OCI-LY7 (cell line): ENCODE data around the gene FCN1. TPM values are rescaled to one million over a fixed set of nuclear protein-coding genes. Genes with fewer than 3 reads are reported as not detected.

Experiments used
- BruUV-seq: library from RNA; stranded (reverse); fragments of 400-500 nt; replicated peaks from 2 replicates; lab custom pipeline; 2021; lab: Mats Ljungman, UMichigan
- CTCF ChIA-PET: fragments of 300-600 bp; sonication (Branson Sonifier 250); formaldehyde crosslinking; loops from one replicate; lab custom pipeline; 2022; ENCODE audit warnings: antibody characterized with exemption; ENCODE audit not compliant: unreplicated experiment; lab: Charles Lee
- POLR2A ChIA-PET: fragments of 300-600 bp; sonication (Branson Sonifier 250); formaldehyde crosslinking; loops from one replicate; lab custom pipeline; 2022; ENCODE audit warnings: antibody characterized with exemption; lab: Charles Lee
- DNase-seq: peaks from one replicate; pipeline ENCODE4 v3.0.0-alpha.2; 2015; ENCODE audit warnings: low spot score
- H2AFZ ChIP-seq: fragments of 200-600 bp; sonication (generic), shearing (Covaris generic); 2 replicates; pipeline ENCODE4 v1.6.1; 2014; ENCODE audit warnings: mild to moderate bottlenecking, antibody characterized with exemption, low read length, moderate library complexity
- H3K27ac ChIP-seq: fragments of 200-600 bp; sonication (generic); 2 replicates; pipeline ENCODE4 v1.5.1; 2014; ENCODE audit warnings: mixed run types, low read depth, mild to moderate bottlenecking, moderate library complexity, low read length, inconsistent platforms; ENCODE audit not compliant: poor library complexity, severe bottlenecking
- H3K36me3 ChIP-seq: fragments of 200-600 bp; sonication (generic); 2 replicates; pipeline ENCODE4 v1.6.1; 2014; ENCODE audit warnings: mild to moderate bottlenecking, antibody characterized with exemption, low read length, moderate library complexity, mixed read lengths; ENCODE audit not compliant: insufficient read depth
- H3K4me1 ChIP-seq: fragments of 200-600 bp; sonication (generic); 2 replicates; pipeline ENCODE4 v1.5.1; 2014; ENCODE audit warnings: mild to moderate bottlenecking, low read length; ENCODE audit not compliant: insufficient read depth, poor library complexity, severe bottlenecking
- H3K4me2 ChIP-seq: fragments of 200-600 bp; sonication (generic); 2 replicates; pipeline ENCODE4 v1.6.1; 2014; ENCODE audit warnings: mild to moderate bottlenecking, low read length
- H3K4me3 ChIP-seq: fragments of 200-600 bp; sonication (generic); 2 replicates; pipeline ENCODE4 v1.5.1; 2014; ENCODE audit warnings: mild to moderate bottlenecking, low read depth, low read length; ENCODE audit not compliant: poor library complexity, severe bottlenecking
- H3K79me2 ChIP-seq: fragments of 200-600 bp; sonication (generic); 2 replicates; pipeline ENCODE4 v1.6.1; 2016; ENCODE audit warnings: low read depth, mild to moderate bottlenecking, low read length, moderate library complexity, mixed read lengths; ENCODE audit not compliant: insufficient read depth
- H3K9me2 ChIP-seq: fragments of 200-600 bp; sonication (generic); 2 replicates; pipeline ENCODE4 v1.6.1; 2016; ENCODE audit warnings: mild to moderate bottlenecking, low read length, mixed read lengths; ENCODE audit not compliant: insufficient read depth
- H3K9me3 ChIP-seq: fragments of 200-600 bp; sonication (generic); 2 replicates; pipeline ENCODE4 v1.6.1; 2014; ENCODE audit warnings: mild to moderate bottlenecking, mixed run types, low read length, mixed read lengths
- H4K20me1 ChIP-seq: fragments of 200-600 bp; sonication (generic); 2 replicates; pipeline ENCODE4 v1.6.1; 2014; ENCODE audit warnings: mild to moderate bottlenecking, antibody characterized with exemption, low read length, moderate library complexity, mixed read lengths; ENCODE audit not compliant: insufficient read depth
- CTCF ChIP-seq: fragments of 200-600 bp; sonication (generic); conservative IDR thresholded peaks from 2 replicates; pipeline ENCODE4 v1.5.1; 2014; ENCODE audit warnings: mild to moderate bottlenecking, antibody characterized with exemption, low read length, moderate library complexity, mixed read lengths
- EZH2phosphoT487 ChIP-seq: fragments of 200-600 bp; sonication (generic); IDR thresholded peaks from 2 replicates; pipeline ENCODE4 v1.6.1; 2018; ENCODE audit warnings: low read depth, borderline replicate concordance, mild to moderate bottlenecking, mixed run types, antibody characterized with exemption, low read length, moderate library complexity, mixed read lengths
- intact Hi-C: fragments of 100-400 bp; cut with micrococcal nuclease; formaldehyde crosslinking; loops from one replicate; pipeline ENCODE4 v1.10.0; 2022; ENCODE audit not compliant: unreplicated experiment
- total RNA-seq, 2 experiments: library from RNA; depleted of rRNA in 1 of 2; stranded (reverse); fragments of >200 nt in 1 of 2; shearing (Covaris generic) in 1 of 2; gene quantifications; 2 replicates each; pipeline ENCODE4 v1.2.3, GENCODE V29; 2014 to 2022

Gene FCN1
- total RNA-seq, 2 experiments from 2014 or later: 0.19 to 0.30 TPM

- Histone ChIP-seq H3K4me3 (no peak overlapping the region), H3K9me3 (peaks cover 17% of the 10 kb centered on the region; the same call in 1 of the 2 replicates), H3K4me2 (no peak overlapping the region), H3K4me1 (peaks cover 19% of the 10 kb centered on the region), H3K9me2 (no peaks in the 10 kb centered on the region), H4K20me1 (no peaks in the 10 kb centered on the region), H3K79me2 (no peaks in the 10 kb centered on the region), H3K36me3 (no peaks in the 10 kb centered on the region; the same call in 1 of the 2 replicates), H2AFZ (no peak overlapping the region), H3K27ac (no peak overlapping the region)
- intact Hi-C loops: no loop called here
- no TSS peak for BruUV-seq
- POLR2A ChIA-PET: interaction anchor here (0.6 to 1.3 kb wide), 3 partner anchors 10 to 37 kb away, joined by 3 to 4 read pairs (median 4); no protein-coding TSS in a partner anchor
- no peak for TF ChIP-seq CTCF
- TF ChIP-seq EZH2phosphoT487: no peak
- DNase-seq: no peak
- CTCF ChIA-PET: interaction anchor here (1.0 to 1.1 kb wide), 2 partner anchors 15 to 38 kb away, joined by 3 to 4 read pairs; no protein-coding TSS in a partner anchor
Measured at GRCh38 chr9:134899168-134899567, 18.5 kb downstream of the FCN1 start.

GRCh38 chr9:134898319-134898718, 19.4 kb downstream of the FCN1 start:
- no peaks in the 10 kb centered on the region for H4K20me1 ChIP-seq
- intact Hi-C loops: no loop called here
- no peaks in the 10 kb centered on the region; the same call in 1 of the 2 replicates for H3K36me3 ChIP-seq
- H2AFZ ChIP-seq: no peak overlapping the region
- POLR2A ChIA-PET: no interaction called here
- peaks cover 17% of the 10 kb centered on the region; the same call in 1 of the 2 replicates for H3K9me3 ChIP-seq
- BruUV-seq: no TSS peak
- peaks cover 19% of the 10 kb centered on the region for H3K4me1 ChIP-seq
- H3K4me2 ChIP-seq: no peak overlapping the region
- DNase-seq: no peak
- no peak overlapping the region for H3K27ac ChIP-seq
- H3K9me2 ChIP-seq: no peaks in the 10 kb centered on the region
- CTCF ChIA-PET: interaction anchor here (0.6 kb wide), 1 partner anchor 36 kb away, joined by 3 read pairs; no protein-coding TSS in a partner anchor
- H3K4me3 ChIP-seq: no peak overlapping the region
- no peak for TF ChIP-seq EZH2phosphoT487
- TF ChIP-seq CTCF: no peak
- H3K79me2 ChIP-seq: no peaks in the 10 kb centered on the region

GRCh38 chr9:134897584-134898170, 20.0 kb downstream of the FCN1 start:
- Histone ChIP-seq H4K20me1 (no peaks in the 10 kb centered on the region), H2AFZ (peak overlapping the region; percentile 24; the same call in 1 of the 2 replicates), H3K36me3 (no peaks in the 10 kb centered on the region; the same call in 1 of the 2 replicates), H3K4me2 (no peak overlapping the region), H3K4me1 (peaks cover 16% of the 10 kb centered on the region), H3K79me2 (no peaks in the 10 kb centered on the region), H3K4me3 (no peak overlapping the region), H3K27ac (no peak overlapping the region), H3K9me2 (no peaks in the 10 kb centered on the region), H3K9me3 (peaks cover 17% of the 10 kb centered on the region; the same call in 1 of the 2 replicates)
- no peak for DNase-seq
- TF ChIP-seq EZH2phosphoT487 (no peak), CTCF (no peak)
- POLR2A ChIA-PET: interaction anchor here (0.7 to 0.9 kb wide), 2 partner anchors 9 to 626 kb away, joined by 4 to 5 read pairs; no protein-coding TSS in a partner anchor
- CTCF ChIA-PET: interaction anchor here (0.6 kb wide), 1 partner anchor 35 kb away, joined by 3 read pairs; no protein-coding TSS in a partner anchor
- intact Hi-C loops: no loop called here
- BruUV-seq: no TSS peak
